C4-2B (cell line): Measurements from ENCODE around the gene RWDD1.

Experiments
- CTCF ChIP-seq: fragments of 450-650 bp; conservative IDR thresholded peaks from 2 replicates; pipeline ENCODE4 v1.5.1; 2017; ENCODE audit warnings: mild to moderate bottlenecking
- ZFX ChIP-seq: fragments of 450-650 bp; IDR thresholded peaks from 2 replicates; pipeline ENCODE4 v1.6.1; 2017

- TF ChIP-seq CTCF (no peak), ZFX (no peak)
Measured at GRCh38 chr6:116533233-116533957, 37.9 kb upstream of the RWDD1 start.
